ENCODE data around the gene NEO1.

Gene NEO1

DNA sequence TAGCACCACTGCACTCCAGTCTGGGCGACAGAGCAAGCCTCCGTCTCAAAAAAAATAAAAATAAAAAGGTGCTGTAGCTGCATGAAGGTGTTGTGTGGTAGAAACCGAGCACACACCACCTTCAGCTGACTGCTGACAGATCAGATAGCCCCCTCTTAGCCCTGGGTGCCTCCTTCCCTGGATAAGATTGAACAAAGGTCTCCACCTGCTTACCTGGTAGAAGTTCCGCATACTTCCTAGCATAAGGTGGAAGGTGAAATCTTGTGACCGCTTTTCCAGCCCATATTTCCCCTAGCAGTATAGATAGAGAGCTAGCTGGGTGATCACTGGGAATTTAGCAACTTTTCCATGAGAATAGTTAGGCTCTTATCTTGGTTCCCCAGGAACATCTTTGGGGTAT, 18.7 kb upstream of the NEO1 start:
- Histone ChIP-seq H3K4me2 (ENCODE audit: low read length) (no peak overlapping the region), H3K79me2 (ENCODE audit: control insufficient read depth, low read length) (no peaks in the 10 kb centered on the region), H3K9me2 (replicated peaks; ENCODE audit: control insufficient read depth, low read length) (no peaks in the 10 kb centered on the region), H3F3A (ENCODE audit: control insufficient read depth, insufficient read depth) (no peaks in the 10 kb centered on the region), H3K36me3 (ENCODE audit: control insufficient read depth, low read length) (no peaks in the 10 kb centered on the region), H3K9me3 (ENCODE audit: control insufficient read depth, insufficient read depth, low read length) (no peaks in the 10 kb centered on the region), H4K20me1 (ENCODE audit: control insufficient read depth, insufficient read depth, low read depth, low read length) (no peaks in the 10 kb centered on the region), H3K27ac (ENCODE audit: low read depth, low read length) (no peak overlapping the region), H3K4me1 (ENCODE audit: control insufficient read depth, low read length) (no peaks in the 10 kb centered on the region), H3K27me3 (ENCODE audit: control insufficient read depth, low read length) (peaks cover 23% of the 10 kb centered on the region; the same call in 1 of the 2 replicates), H3K4me3 (ENCODE audit: low read length) (no peak overlapping the region)
- TF ChIP-seq CTCF (IDR thresholded peaks at IDR 0.05; ENCODE audit: low read depth, low read length, poor library complexity, severe bottlenecking) (no peak), EZH2phosphoT487 (IDR thresholded peaks at IDR 0.05; ENCODE audit: borderline replicate concordance, low read length) (no peak)

DNA sequence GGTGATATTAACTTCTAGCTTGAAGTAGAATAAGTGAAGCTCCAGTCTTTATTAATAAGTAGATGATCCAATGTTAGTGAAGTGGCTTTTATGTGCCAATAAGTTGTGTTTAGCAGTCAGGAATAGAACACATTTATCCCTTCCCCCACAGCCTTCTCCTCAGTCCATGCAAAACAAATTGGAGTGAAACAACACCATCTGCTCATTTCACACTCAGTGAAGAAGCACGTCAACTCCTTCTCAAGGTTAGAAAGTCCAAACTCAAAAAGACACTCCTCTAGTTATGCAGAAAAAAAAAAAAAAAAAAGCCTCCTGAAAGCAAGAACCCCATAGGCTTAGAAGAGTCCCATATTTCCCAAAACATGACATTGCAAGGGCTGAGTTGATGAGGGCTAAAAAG, 18.0 kb upstream of the NEO1 start:
- no peak overlapping the region for H3K27ac ChIP-seq (ENCODE audit: low read depth, low read length)
- no peaks in the 10 kb centered on the region for H3F3A ChIP-seq (ENCODE audit: control insufficient read depth, insufficient read depth)
- H4K20me1 ChIP-seq (ENCODE audit: control insufficient read depth, insufficient read depth, low read depth, low read length) = no peaks in the 10 kb centered on the region
- no peak overlapping the region for H3K4me2 ChIP-seq (ENCODE audit: low read length)
- no peak for TF ChIP-seq EZH2phosphoT487 (IDR thresholded peaks at IDR 0.05; ENCODE audit: borderline replicate concordance, low read length)
- no peak for TF ChIP-seq CTCF (IDR thresholded peaks at IDR 0.05; ENCODE audit: low read depth, low read length, poor library complexity, severe bottlenecking)
- H3K79me2 ChIP-seq (ENCODE audit: control insufficient read depth, low read length) = no peaks in the 10 kb centered on the region
- no peaks in the 10 kb centered on the region for H3K36me3 ChIP-seq (ENCODE audit: control insufficient read depth, low read length)
- no peaks in the 10 kb centered on the region for H3K9me2 ChIP-seq (replicated peaks; ENCODE audit: control insufficient read depth, low read length)
- H3K4me3 ChIP-seq (ENCODE audit: low read length) = no peak overlapping the region
- H3K4me1 ChIP-seq (ENCODE audit: control insufficient read depth, low read length) = no peaks in the 10 kb centered on the region
- H3K27me3 ChIP-seq (ENCODE audit: control insufficient read depth, low read length) = peaks cover 25% of the 10 kb centered on the region; the same call in 1 of the 2 replicates
- no peaks in the 10 kb centered on the region for H3K9me3 ChIP-seq (ENCODE audit: control insufficient read depth, insufficient read depth, low read length)

GRCh38 chr15:73035221-73035620, 17.0 kb upstream of the NEO1 start:
- no peaks in the 10 kb centered on the region for H3K9me3 ChIP-seq (ENCODE audit: control insufficient read depth, insufficient read depth, low read length)
- TF ChIP-seq EZH2phosphoT487 (IDR thresholded peaks at IDR 0.05; ENCODE audit: borderline replicate concordance, low read length) (no peak), CTCF (IDR thresholded peaks at IDR 0.05; ENCODE audit: low read depth, low read length, poor library complexity, severe bottlenecking) (no peak)
- no peaks in the 10 kb centered on the region for H3F3A ChIP-seq (ENCODE audit: control insufficient read depth, insufficient read depth)
- no peak overlapping the region for H3K4me3 ChIP-seq (ENCODE audit: low read length)
- no peak overlapping the region for H3K4me2 ChIP-seq (ENCODE audit: low read length)
- H3K36me3 ChIP-seq (ENCODE audit: control insufficient read depth, low read length) = no peaks in the 10 kb centered on the region
- H3K9me2 ChIP-seq (replicated peaks; ENCODE audit: control insufficient read depth, low read length) = no peaks in the 10 kb centered on the region
- peaks cover 25% of the 10 kb centered on the region; the same call in 1 of the 2 replicates for H3K27me3 ChIP-seq (ENCODE audit: control insufficient read depth, low read length)
- H3K79me2 ChIP-seq (ENCODE audit: control insufficient read depth, low read length) = no peaks in the 10 kb centered on the region
- no peaks in the 10 kb centered on the region for H4K20me1 ChIP-seq (ENCODE audit: control insufficient read depth, insufficient read depth, low read depth, low read length)
- no peaks in the 10 kb centered on the region for H3K4me1 ChIP-seq (ENCODE audit: control insufficient read depth, low read length)
- no peak overlapping the region for H3K27ac ChIP-seq (ENCODE audit: low read depth, low read length)
